ENCODE results near the gene OTUD3. TPM values are rescaled to one million over a fixed set of nuclear protein-coding genes. Genes with fewer than 3 reads are reported as not detected.

OTUD3 gene
- total RNA-seq, 1 experiment from 2014 or later: 8.2 TPM

DNA sequence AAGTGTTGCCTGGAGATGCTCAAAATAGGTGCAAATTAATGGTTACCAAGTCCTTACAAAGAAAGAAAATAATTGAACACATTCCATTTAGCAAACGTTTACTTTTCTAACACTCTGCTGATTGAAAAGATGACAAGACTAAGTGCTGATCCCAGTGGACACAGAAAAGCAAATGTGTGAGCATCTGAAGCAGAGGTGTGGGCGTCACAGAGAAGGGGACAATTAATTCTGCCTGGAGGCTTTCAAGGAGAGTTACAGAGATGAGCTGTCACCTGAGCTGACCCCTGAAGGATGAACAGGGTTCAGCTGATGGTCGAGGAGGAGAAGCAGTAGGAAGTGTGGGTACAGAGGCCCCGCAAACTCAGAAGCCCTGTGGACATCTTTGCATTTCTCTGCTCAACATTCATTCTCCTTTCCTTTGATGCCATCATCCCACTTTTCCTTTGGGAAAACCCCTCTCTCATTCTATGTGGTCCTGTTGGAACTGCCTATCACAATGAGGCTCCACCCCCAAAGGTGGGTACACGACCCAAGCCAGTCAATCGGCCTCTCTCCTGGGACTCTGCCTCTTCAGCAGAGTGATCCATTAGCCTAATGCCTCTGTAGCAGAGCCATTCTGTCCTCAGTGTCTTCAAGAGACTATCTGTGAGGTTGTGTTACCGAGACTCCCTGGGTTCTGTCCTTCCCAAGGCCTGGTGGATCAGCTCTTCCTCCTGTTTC, 58.5 kb downstream of the OTUD3 start:
- no peak overlapping the region for H3K4me3 ChIP-seq (ENCODE audit: insufficient read depth, low read depth, low read length)
- H3K27me3 ChIP-seq (ENCODE audit: control insufficient read depth, insufficient read depth, low read length): no peaks in the 10 kb centered on the region
- DNase-seq: peak; percentile 39
- no peaks in the 10 kb centered on the region for H3K36me3 ChIP-seq (replicated peaks; ENCODE audit: control insufficient read depth, insufficient read depth, low read length)

GRCh38 chr1:19941206-19941568, 59.0 kb downstream of the OTUD3 start:
- Histone ChIP-seq H3K27me3 (ENCODE audit: control insufficient read depth, insufficient read depth, low read length) (no peaks in the 10 kb centered on the region), H3K36me3 (replicated peaks; ENCODE audit: control insufficient read depth, insufficient read depth, low read length) (no peaks in the 10 kb centered on the region), H3K4me3 (ENCODE audit: insufficient read depth, low read depth, low read length) (no peak overlapping the region)
- DNase-seq: no peak

GRCh38 chr1:19942088-19942487, 59.9 kb downstream of the OTUD3 start:
- no peaks in the 10 kb centered on the region for H3K27me3 ChIP-seq (ENCODE audit: control insufficient read depth, insufficient read depth, low read length)
- no peaks in the 10 kb centered on the region for H3K36me3 ChIP-seq (replicated peaks; ENCODE audit: control insufficient read depth, insufficient read depth, low read length)
- H3K4me3 ChIP-seq (ENCODE audit: insufficient read depth, low read depth, low read length): no peak overlapping the region
- DNase-seq: no peak

DNA sequence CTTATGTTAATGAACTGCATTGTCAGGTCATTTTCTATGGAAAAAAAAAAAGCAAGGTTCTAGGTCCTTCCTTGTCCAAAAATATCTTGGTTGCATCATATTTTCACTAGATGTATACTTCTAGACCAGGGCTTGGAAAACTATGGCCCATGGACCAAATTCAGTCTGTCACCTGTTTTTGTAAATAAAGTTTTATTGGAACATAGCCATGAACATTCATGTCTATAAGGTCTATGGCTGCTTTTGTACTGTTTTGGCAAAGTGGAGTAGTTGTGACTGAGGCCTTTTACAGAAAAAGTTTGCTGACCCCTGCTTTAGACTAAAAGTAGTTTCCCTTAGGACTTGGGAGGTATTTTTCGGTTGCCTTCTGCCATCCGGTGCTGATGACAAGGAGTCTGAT, 60.5 kb downstream of the OTUD3 start:
- H3K4me3 ChIP-seq (ENCODE audit: insufficient read depth, low read depth, low read length): no peak overlapping the region
- H3K27me3 ChIP-seq (ENCODE audit: control insufficient read depth, insufficient read depth, low read length): no peaks in the 10 kb centered on the region
- DNase-seq: no peak
- no peaks in the 10 kb centered on the region for H3K36me3 ChIP-seq (replicated peaks; ENCODE audit: control insufficient read depth, insufficient read depth, low read length)

DNA sequence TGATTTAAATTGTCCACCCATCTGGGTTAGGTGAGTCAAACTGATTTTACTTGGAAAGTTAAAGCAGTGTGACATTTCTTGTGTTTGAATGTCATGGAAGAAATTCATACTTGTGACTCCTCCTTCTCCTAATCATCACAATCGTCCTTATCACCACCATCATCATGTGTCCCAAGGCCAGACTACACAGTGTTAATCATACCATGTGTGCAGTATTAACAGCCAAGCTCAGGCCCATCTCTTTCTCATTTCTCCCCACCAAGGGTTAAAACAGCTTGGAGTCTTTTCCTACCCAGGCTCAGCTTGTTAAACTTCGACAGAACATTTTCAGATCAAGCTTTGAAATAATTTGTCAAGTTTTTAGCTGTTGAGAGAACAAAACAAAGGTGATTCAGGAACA, 63.7 kb downstream of the OTUD3 start:
- Histone ChIP-seq H3K27me3 (ENCODE audit: control insufficient read depth, insufficient read depth, low read length) (no peaks in the 10 kb centered on the region), H3K36me3 (replicated peaks; ENCODE audit: control insufficient read depth, insufficient read depth, low read length) (no peaks in the 10 kb centered on the region), H3K4me3 (ENCODE audit: insufficient read depth, low read depth, low read length) (no peak overlapping the region)
- DNase-seq: no peak

DNA sequence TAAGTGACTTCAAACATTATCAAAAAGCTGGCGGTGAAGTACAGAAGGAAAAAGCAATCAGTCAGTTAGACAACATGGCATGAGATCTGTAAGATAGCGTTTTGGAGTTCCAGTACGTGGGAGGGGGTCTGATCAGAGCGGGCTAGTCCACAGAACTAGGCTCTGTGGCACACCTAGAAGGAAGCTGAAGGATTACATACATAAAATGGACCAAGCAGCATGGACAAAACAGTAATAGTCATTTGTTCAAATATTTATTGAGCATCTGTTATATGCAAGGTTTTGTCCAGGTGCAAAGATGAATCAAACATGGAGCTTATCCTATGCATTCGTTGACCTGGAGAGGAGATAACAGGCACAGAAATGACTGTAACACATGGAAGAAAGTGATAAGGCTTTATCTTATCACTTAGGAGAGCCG, 64.1 kb downstream of the OTUD3 start:
- Histone ChIP-seq H3K4me3 (ENCODE audit: insufficient read depth, low read depth, low read length) (no peak overlapping the region), H3K27me3 (ENCODE audit: control insufficient read depth, insufficient read depth, low read length) (no peaks in the 10 kb centered on the region), H3K36me3 (replicated peaks; ENCODE audit: control insufficient read depth, insufficient read depth, low read length) (no peaks in the 10 kb centered on the region)
- DNase-seq: no peak

DNA sequence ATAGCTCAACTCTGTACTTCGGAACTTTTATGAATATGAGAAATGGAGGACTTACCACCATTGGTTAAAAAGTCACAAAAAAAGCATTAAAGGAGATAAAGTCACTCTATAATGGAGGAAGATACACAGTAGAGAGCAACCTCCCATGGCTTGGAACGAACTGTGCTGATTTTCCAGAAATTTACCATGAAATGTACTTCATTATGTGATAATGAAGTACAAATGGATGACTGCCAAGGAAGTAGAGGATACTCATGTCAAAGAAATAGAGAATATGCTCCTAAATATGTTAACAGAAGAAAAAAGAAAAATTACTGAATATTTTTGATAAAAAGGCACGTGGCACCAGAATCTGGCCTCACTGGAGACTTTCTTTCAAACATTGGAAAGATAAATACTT, 64.8 kb downstream of the OTUD3 start:
- Histone ChIP-seq H3K4me3 (ENCODE audit: insufficient read depth, low read depth, low read length) (no peak overlapping the region), H3K27me3 (ENCODE audit: control insufficient read depth, insufficient read depth, low read length) (no peaks in the 10 kb centered on the region), H3K36me3 (replicated peaks; ENCODE audit: control insufficient read depth, insufficient read depth, low read length) (no peaks in the 10 kb centered on the region)
- no peak for DNase-seq

- H3K36me3 ChIP-seq (replicated peaks; ENCODE audit: control insufficient read depth, insufficient read depth, low read length): no peaks in the 10 kb centered on the region
- DNase-seq: no peak
- H3K4me3 ChIP-seq (ENCODE audit: insufficient read depth, low read depth, low read length): no peak overlapping the region
- no peaks in the 10 kb centered on the region for H3K27me3 ChIP-seq (ENCODE audit: control insufficient read depth, insufficient read depth, low read length)
Observed at GRCh38 chr1:19949016-19949415, 66.8 kb downstream of the OTUD3 start.

DNA sequence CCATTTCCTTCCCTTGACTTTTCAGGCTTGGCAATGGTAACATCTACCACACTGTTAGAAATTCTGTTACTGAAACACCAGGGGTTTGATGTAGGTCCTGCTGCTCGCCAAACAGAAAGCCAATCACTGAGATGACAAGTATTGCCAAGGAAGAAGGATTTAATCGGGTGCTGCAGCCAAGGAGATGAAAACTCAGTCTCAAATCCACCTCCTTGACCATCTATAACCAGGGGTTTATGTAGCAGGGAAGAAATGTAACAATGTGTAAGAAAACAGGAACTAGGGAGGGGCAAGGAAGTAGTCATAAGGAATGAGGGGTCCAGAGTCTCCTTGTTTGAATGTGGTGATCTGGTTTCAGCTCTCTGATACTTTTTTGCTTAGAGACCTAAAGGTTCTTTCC, 71.9 kb downstream of the OTUD3 start:
- Histone ChIP-seq H3K4me3 (ENCODE audit: insufficient read depth, low read depth, low read length) (no peak overlapping the region), H3K36me3 (replicated peaks; ENCODE audit: control insufficient read depth, insufficient read depth, low read length) (no peaks in the 10 kb centered on the region), H3K27me3 (ENCODE audit: control insufficient read depth, insufficient read depth, low read length) (no peaks in the 10 kb centered on the region)
- DNase-seq: no peak

GRCh38 chr1:19955534-19956170, 73.5 kb downstream of the OTUD3 start:
- Histone ChIP-seq H3K36me3 (replicated peaks; ENCODE audit: control insufficient read depth, insufficient read depth, low read length) (no peaks in the 10 kb centered on the region), H3K4me3 (ENCODE audit: insufficient read depth, low read depth, low read length) (no peak overlapping the region), H3K27me3 (ENCODE audit: control insufficient read depth, insufficient read depth, low read length) (no peaks in the 10 kb centered on the region; the same call in 1 of the 2 replicates)
- no peak for DNase-seq

DNA sequence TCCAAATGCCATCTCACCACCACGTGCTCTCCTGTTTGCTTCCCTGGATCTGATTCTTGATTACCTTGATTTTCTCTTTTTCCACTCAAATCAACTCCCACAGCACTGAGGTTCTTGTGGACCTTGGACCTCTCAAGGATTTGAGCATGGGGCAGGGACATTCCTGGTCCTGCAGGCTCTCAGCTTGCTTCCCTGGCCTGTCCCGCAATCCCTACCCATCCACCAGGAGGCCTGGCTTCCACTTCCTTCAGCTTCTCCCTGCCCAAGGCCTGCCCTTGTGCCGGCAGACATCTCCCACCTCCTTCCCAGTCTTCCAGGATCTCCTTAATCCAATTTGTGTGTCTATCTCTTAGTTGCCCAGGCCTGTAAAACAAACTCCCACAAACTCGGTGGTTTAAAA, 75.6 kb downstream of the OTUD3 start:
- H3K4me3 ChIP-seq (ENCODE audit: insufficient read depth, low read depth, low read length): no peak overlapping the region
- no peaks in the 10 kb centered on the region for H3K36me3 ChIP-seq (replicated peaks; ENCODE audit: control insufficient read depth, insufficient read depth, low read length)
- peak; percentile 55 for DNase-seq
- no peaks in the 10 kb centered on the region; the same call in 1 of the 2 replicates for H3K27me3 ChIP-seq (ENCODE audit: control insufficient read depth, insufficient read depth, low read length)

DNA sequence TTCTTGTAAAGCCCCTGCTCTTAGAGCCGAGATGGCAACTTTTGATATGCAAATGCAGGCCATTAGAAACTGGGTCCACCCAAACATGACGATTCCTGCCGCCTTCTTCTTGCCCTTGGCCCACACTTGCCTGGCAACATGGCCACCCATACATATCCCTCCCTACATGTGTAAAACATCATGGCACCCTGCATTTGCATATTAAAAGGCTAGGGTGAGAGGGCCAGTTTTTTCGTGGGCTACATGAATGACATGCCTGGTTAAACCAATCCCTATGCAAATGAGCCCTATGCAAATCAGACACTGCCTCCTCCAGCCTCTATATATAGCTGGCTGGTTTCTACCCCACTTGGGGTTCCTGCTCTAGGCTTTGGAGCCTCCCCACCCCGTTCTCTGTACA, 78.4 kb downstream of the OTUD3 start:
- H3K27me3 ChIP-seq (ENCODE audit: control insufficient read depth, insufficient read depth, low read length): no peaks in the 10 kb centered on the region; the same call in 1 of the 2 replicates
- DNase-seq: no peak
- no peaks in the 10 kb centered on the region for H3K36me3 ChIP-seq (replicated peaks; ENCODE audit: control insufficient read depth, insufficient read depth, low read length)
- no peak overlapping the region for H3K4me3 ChIP-seq (ENCODE audit: insufficient read depth, low read depth, low read length)

Other genes starting within 250 kb of the OTUD3 start
- 26.9 and 47.4 TPM in 2 replicates for gene NBL1, start 238.1 kb upstream of the OTUD3 start, total RNA-seq (2014; rRNA removed; shearing (Covaris generic))
- 0.45 and 1.9 TPM in 2 replicates for gene HTR6, start 217.5 kb upstream of the OTUD3 start, total RNA-seq (2014; rRNA removed; shearing (Covaris generic))
- gene TMCO4, start 82.5 kb upstream of the OTUD3 start, total RNA-seq (2014; rRNA removed; shearing (Covaris generic)): 6.9 and 8.8 TPM in 2 replicates
- gene RNF186, start 67.1 kb upstream of the OTUD3 start, total RNA-seq (2014; rRNA removed; shearing (Covaris generic)): not detected in 2 replicates
- gene PLA2G2E, start 41.2 kb downstream of the OTUD3 start, total RNA-seq (2014; rRNA removed; shearing (Covaris generic)): not detected in 2 replicates
- gene PLA2G2A, start 97.2 kb downstream of the OTUD3 start, total RNA-seq (2014; rRNA removed; shearing (Covaris generic)): 0.44 TPM in 1 of 2 replicates, not detected in the other
- 0.69 and 0.92 TPM in 2 replicates for gene PLA2G5, start 187.8 kb downstream of the OTUD3 start, total RNA-seq (2014; rRNA removed; shearing (Covaris generic))
- not detected in 2 replicates for gene PLA2G2D, start 237.1 kb downstream of the OTUD3 start, total RNA-seq (2014; rRNA removed; shearing (Covaris generic))